ENCODE results near the gene SHISAL2A.

DNA sequence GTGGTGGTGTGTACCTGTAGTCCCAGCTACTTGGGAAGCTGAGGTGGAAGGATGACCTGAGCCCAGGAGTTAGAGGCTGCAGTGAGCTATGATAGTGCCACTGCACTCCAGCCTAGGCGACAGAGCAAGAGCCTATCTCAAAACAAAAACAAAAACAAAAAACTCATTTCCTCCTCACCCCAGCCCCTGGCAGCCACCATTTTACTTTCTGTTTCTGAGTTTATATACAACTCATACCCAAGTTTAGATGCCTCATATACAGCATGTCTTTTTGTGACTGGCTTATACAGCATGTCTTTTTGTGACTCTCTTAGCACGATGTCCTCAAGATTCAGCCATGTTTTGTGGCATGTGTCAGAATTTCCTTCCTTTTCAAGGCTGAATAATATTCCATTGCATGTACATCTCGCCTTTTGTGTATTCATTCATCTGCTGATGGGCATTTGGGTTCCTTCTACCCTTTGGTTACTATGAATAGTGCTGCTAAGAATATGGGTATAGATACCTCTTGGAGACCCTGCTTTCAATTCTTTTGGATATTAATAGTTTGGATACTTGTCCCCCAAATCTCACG lies 50.5 kb downstream of the SHISAL2A start:
- TF ChIP-seq, protein P1, sequence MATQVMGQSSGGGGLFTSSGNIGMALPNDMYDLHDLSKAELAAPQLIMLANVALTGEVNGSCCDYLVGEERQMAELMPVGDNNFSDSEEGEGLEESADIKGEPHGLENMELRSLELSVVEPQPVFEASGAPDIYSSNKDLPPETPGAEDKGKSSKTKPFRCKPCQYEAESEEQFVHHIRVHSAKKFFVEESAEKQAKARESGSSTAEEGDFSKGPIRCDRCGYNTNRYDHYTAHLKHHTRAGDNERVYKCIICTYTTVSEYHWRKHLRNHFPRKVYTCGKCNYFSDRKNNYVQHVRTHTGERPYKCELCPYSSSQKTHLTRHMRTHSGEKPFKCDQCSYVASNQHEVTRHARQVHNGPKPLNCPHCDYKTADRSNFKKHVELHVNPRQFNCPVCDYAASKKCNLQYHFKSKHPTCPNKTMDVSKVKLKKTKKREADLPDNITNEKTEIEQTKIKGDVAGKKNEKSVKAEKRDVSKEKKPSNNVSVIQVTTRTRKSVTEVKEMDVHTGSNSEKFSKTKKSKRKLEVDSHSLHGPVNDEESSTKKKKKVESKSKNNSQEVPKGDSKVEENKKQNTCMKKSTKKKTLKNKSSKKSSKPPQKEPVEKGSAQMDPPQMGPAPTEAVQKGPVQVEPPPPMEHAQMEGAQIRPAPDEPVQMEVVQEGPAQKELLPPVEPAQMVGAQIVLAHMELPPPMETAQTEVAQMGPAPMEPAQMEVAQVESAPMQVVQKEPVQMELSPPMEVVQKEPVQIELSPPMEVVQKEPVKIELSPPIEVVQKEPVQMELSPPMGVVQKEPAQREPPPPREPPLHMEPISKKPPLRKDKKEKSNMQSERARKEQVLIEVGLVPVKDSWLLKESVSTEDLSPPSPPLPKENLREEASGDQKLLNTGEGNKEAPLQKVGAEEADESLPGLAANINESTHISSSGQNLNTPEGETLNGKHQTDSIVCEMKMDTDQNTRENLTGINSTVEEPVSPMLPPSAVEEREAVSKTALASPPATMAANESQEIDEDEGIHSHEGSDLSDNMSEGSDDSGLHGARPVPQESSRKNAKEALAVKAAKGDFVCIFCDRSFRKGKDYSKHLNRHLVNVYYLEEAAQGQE (IDR thresholded peaks at IDR 0.05; ENCODE audit: borderline replicate concordance in 1 of 2, low read depth in 1 of 2, low read length in 2 of 2), result no peak
- no peak for TF ChIP-seq ZNF337 (CRISPR knock-in tag; IDR thresholded peaks at IDR 0.05; ENCODE audit: borderline replicate concordance, low read depth)
- TF ChIP-seq ZFP1 (CRISPR knock-in tag; IDR thresholded peaks at IDR 0.05), result no peak
- no peak for TF ChIP-seq TARDBP (CRISPR knock-in tag; IDR thresholded peaks at IDR 0.05)
- TF ChIP-seq ZNF607 (CRISPR knock-in tag; IDR thresholded peaks at IDR 0.05; ENCODE audit: borderline replicate concordance), result no peak
- no peak for TF ChIP-seq HDAC2 (CRISPR knock-in tag; IDR thresholded peaks at IDR 0.05)

Data from HepG2 (cell line).